ENCODE data around the gene CDH26. TPM values are rescaled to one million over a fixed set of nuclear protein-coding genes. Genes with fewer than 3 reads are reported as not detected.

CDH26 gene
- total RNA-seq, 2 experiments from 2014 or later, result 0.88 to 0.91 TPM

GRCh38 chr20:60006261-60006660 is 48.0 kb downstream of the CDH26 start:
- H3K4me1 Mint-ChIP-seq, result peaks cover 7% of the 10 kb centered on the region
- no peak for ATAC-seq
- no peak overlapping the region for H3K27ac Mint-ChIP-seq
- no peaks in the 10 kb centered on the region for H3K36me3 Mint-ChIP-seq (ENCODE audit: low read depth)
- no peak for DNase-seq
- CTCF ChIA-PET, result no interaction called here
- H3K4me3 Mint-ChIP-seq, result no peak overlapping the region
- no peaks in the 10 kb centered on the region for H3K27me3 Mint-ChIP-seq
- intact Hi-C loops (cut with DNase I, micrococcal nuclease), result no loop called here
- POLR2A ChIA-PET, result no interaction called here
- no peaks in the 10 kb centered on the region for H3K9me3 Mint-ChIP-seq (ENCODE audit: low read depth)

DNA sequence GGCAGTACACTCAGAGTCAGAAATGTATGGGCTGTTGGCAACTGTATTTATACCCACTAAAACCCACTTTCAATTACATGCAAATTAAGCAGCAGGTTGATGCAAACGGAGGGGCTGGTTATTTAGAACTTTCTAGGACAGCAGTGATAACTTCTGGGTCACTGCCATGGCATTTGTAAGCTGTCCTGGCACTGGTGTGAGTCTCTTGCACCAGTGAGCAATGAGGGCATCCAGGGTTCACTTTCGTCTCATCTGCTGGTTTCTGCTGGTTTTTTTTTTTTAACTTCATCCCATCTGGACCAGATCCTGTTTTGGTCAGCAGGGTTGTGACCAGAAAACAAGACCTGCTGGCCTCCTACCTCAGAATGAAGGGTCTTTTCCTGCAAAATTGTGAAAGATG is 49.2 kb downstream of the CDH26 start:
- POLR2A ChIA-PET, result no interaction called here
- intact Hi-C loops (cut with DNase I, micrococcal nuclease), result no loop called here
- Mint-ChIP-seq H3K4me1 (peaks cover 17% of the 10 kb centered on the region), H3K27me3 (no peaks in the 10 kb centered on the region), H3K4me3 (no peak overlapping the region), H3K9me3 (ENCODE audit: low read depth) (no peaks in the 10 kb centered on the region), H3K27ac (no peak overlapping the region), H3K36me3 (ENCODE audit: low read depth) (no peaks in the 10 kb centered on the region)
- ATAC-seq (no peak), DNase-seq (no peak)
- CTCF ChIA-PET, result no interaction called here

- Mint-ChIP-seq H3K36me3 (ENCODE audit: low read depth) (no peaks in the 10 kb centered on the region), H3K9me3 (ENCODE audit: low read depth) (no peaks in the 10 kb centered on the region), H3K4me1 (peaks cover 17% of the 10 kb centered on the region), H3K27ac (no peak overlapping the region), H3K4me3 (no peak overlapping the region), H3K27me3 (no peaks in the 10 kb centered on the region)
- ChIA-PET POLR2A (no interaction called here), CTCF (no interaction called here)
- ATAC-seq (peak; percentile 61), DNase-seq (peak; percentile 7)
- intact Hi-C loops (cut with DNase I, micrococcal nuclease), result no loop called here
Observed at GRCh38 chr20:60008130-60008808, 50.0 kb downstream of the CDH26 start.

DNA sequence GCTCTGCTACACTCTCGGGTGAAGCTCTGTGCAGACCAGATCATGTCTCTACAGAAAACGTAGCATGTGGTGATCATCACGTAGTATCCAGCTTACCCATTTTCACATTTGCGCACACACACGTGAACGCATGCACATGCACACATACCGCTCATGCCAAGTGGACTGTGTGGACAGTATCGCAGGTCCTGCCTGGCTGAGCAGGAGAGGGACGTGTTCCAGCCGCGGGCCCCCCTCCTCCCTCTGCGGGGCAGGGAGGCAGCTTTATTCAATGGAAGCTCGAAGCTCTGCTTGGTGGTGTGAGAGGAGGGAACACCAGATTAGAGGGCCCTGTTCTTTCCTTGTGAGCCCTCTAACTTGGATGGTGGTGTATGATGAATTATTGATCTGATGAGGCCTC is 51.1 kb downstream of the CDH26 start:
- ChIA-PET CTCF (interaction anchor here (0.6 to 1.0 kb wide), 2 partner anchors 75 to 115 kb away, joined by 3 read pairs; no protein-coding TSS in a partner anchor), POLR2A (no interaction called here)
- no peaks in the 10 kb centered on the region for H3K36me3 Mint-ChIP-seq (ENCODE audit: low read depth)
- H3K9me3 Mint-ChIP-seq (ENCODE audit: low read depth), result no peaks in the 10 kb centered on the region
- DNase-seq (no peak), ATAC-seq (no peak)
- H3K4me3 Mint-ChIP-seq, result no peak overlapping the region
- intact Hi-C loops (cut with DNase I, micrococcal nuclease), result no loop called here
- no peak overlapping the region for H3K27ac Mint-ChIP-seq
- H3K27me3 Mint-ChIP-seq, result no peaks in the 10 kb centered on the region
- H3K4me1 Mint-ChIP-seq, result peaks cover 17% of the 10 kb centered on the region

DNA sequence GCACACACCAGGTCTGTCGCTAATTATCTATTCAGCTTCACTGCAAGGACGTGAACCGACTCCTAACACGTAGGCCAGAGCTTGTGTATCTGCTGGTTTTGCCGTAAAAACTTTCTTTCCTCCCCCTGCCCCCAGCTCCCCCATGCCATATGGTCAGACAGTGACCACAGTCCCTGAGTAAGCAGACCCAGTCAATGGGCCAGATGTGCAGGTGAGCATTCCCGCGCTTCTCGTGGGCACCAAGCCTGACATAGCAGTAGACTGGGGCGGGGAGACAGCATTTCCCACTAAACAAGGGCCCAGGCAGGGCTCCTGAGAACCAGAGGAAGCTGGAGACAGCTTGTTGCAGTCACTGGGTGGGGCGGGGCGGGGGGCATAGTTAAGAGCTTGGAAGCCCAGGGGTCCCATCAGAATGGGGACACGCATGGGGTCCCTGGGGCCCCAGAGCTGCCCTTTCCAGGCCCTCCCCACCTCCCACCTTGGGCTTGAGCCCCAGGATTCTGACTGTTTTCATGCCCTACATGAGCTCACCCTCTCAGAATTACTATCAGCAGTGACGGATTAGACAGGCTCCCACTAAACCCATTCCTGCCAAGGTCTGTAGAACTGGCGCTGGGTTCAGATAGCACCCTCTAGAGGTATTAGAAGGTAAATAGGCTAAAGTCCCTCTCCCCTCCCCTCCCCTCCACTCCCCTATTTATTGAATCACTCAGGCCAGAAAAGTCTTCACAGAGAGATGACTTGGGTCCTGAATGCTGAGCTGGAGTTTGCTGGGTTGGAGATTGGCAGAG is 51.8 kb downstream of the CDH26 start:
- Mint-ChIP-seq H3K4me3 (no peak overlapping the region), H3K4me1 (peaks cover 17% of the 10 kb centered on the region), H3K9me3 (ENCODE audit: low read depth) (no peaks in the 10 kb centered on the region), H3K27ac (no peak overlapping the region), H3K27me3 (no peaks in the 10 kb centered on the region), H3K36me3 (ENCODE audit: low read depth) (no peaks in the 10 kb centered on the region)
- intact Hi-C loops (cut with DNase I, micrococcal nuclease), result no loop called here
- CTCF ChIA-PET, result interaction anchor here (0.6 to 1.0 kb wide), 2 partner anchors 76 to 115 kb away, joined by 3 read pairs; no protein-coding TSS in a partner anchor
- ATAC-seq (no peak), DNase-seq (no peak)
- POLR2A ChIA-PET, result no interaction called here

DNA sequence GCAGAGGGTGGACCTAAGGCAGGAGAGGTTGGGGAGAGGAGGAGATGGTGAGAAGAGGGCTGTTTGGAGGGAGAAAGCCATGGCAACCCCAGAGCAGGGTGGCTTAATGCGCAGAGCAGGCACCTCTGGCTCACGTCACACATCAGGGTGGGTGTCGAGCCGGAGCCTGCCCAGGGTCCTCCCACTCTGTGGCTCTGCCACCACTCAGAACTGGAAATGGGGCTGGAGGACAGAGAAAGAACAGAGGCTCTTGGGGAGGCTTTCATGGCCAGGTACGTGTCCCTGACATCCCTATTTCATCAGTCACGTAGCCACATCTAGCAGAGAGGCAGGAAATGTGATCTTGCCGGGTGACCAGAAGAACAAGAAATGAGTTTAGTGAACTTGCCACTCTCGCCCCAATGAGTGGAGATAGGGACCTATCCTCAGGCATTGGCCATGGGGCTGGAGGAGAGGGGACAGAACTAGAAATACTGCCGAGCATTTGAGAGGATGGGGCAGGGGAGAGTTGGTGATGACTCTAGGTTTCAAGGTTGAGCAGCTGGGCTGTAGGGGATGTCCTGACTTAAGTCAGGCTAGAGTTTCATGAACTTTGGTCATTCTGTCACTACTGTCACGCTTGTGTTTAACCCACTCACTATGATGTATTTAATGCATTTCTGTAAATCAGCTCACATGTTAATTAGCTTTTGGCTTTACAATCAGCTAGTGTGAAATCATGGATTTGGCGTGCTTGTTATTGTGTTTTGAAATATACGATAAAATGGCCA is 52.7 kb downstream of the CDH26 start:
- no peak for ATAC-seq
- ChIA-PET CTCF (no interaction called here), POLR2A (no interaction called here)
- H3K9me3 Mint-ChIP-seq (ENCODE audit: low read depth), result no peaks in the 10 kb centered on the region
- intact Hi-C loops (cut with DNase I, micrococcal nuclease), result no loop called here
- H3K4me1 Mint-ChIP-seq, result peaks cover 17% of the 10 kb centered on the region
- H3K36me3 Mint-ChIP-seq (ENCODE audit: low read depth), result no peaks in the 10 kb centered on the region
- no peaks in the 10 kb centered on the region for H3K27me3 Mint-ChIP-seq
- no peak for DNase-seq
- H3K27ac Mint-ChIP-seq, result no peak overlapping the region
- H3K4me3 Mint-ChIP-seq, result no peak overlapping the region

DNA sequence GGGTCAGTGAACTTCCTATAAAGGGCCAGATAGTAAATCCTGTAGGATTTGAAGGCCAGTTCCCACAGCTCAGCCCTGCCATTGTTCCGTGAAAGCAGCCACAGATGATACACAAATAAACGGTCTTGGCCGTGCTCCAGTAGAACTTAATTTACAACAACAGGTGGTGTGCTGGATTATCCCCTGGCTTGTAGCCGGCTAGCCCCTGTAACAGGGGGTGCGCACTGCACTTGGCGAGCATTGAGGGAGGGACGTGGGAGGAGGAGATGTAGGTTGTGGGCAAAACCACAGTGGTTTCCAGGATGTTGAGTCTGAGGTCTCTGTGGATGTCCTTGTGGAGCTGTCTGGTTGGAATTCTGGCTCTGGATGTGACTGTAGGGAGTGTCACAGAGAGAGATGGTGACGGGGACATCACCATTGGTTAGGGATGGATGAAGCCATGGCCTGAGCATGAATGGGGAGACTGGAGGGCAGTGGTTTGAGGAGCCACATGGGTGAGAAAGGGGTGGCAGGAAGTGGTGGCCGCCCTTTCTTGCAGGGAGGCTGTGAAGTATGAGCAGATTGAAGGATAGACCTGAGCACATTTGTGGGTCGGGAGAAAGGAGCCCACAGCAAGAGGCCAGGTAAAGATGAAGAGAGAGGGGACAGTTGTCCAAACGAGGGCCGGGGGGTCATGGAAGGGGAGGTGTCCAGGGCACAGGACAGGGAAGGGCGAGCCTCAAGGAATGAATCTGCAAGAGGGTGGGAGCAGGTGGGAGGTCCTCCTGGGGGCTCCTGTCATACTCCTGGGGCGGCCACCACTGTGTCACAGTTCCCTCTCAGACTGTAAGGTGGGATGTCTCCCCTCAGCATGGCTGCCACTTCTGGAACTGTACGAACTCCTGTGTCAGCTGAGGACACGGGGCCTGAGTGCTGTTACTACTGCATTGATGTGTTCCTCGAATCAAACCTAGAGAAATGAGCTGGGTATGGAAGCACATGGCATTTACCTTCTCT is 53.6 kb downstream of the CDH26 start:
- Mint-ChIP-seq H3K27ac (no peak overlapping the region), H3K36me3 (ENCODE audit: low read depth) (no peaks in the 10 kb centered on the region), H3K4me3 (no peak overlapping the region), H3K4me1 (peaks cover 17% of the 10 kb centered on the region), H3K27me3 (no peaks in the 10 kb centered on the region), H3K9me3 (ENCODE audit: low read depth) (no peaks in the 10 kb centered on the region)
- ChIA-PET POLR2A (interaction anchor here (0.7 kb wide), 1 partner anchor 354 kb away, joined by 3 read pairs; no protein-coding TSS in a partner anchor), CTCF (interaction anchor here (0.7 kb wide), 1 partner anchor 52 kb away, joined by 3 read pairs; no protein-coding TSS in a partner anchor)
- DNase-seq (no peak), ATAC-seq (no peak)
- intact Hi-C loops (cut with DNase I, micrococcal nuclease), result no loop called here

DNA sequence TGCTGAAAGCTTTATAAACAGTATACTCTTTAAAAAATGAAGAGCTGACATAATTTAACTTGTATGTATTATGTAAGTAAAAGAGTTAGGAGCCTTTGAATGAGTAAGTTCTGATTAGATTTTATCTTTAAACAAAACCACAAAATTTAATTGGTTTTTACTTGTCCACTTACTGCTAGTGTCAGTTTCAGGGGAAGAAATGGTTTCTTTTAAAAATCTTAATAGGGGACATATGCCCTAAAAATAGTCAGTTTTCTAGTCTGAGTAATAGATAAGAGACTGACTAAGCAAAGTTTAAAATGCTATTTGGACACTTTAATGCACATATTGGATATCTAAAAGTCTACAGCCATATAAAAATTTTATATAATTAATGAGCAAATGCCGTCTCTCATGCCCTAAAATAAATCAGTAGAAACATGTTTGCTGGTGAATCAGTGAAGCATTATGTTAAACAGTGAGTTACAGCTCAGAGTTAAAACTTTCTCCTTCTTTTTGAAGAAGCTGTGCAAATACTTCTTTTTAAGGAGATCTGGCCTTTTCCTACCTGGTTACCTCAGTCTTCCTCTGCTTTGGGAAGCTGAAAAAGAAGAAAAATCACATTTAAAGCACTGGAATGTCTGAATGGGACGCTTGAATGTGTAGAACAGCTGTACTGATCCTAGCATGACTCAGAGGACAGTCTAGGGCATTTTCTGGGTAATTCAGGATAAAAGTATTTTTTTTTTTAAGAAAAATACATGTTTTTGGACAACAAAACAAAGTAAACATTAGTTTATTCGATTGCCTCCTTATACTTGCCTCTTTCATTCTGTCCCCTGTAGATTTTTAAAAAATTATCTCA is 55.3 kb downstream of the CDH26 start:
- Mint-ChIP-seq H3K27me3 (no peaks in the 10 kb centered on the region), H3K36me3 (ENCODE audit: low read depth) (peaks cover 2% of the 10 kb centered on the region), H3K9me3 (ENCODE audit: low read depth) (peaks cover 2% of the 10 kb centered on the region), H3K4me1 (peaks cover 15% of the 10 kb centered on the region), H3K27ac (no peak overlapping the region), H3K4me3 (no peak overlapping the region)
- intact Hi-C loops (cut with DNase I, micrococcal nuclease), result no loop called here
- POLR2A ChIA-PET, result no interaction called here
- CTCF ChIA-PET, result interaction anchor here (0.9 kb wide), 1 partner anchor 10 kb away, joined by 3 read pairs; no protein-coding TSS in a partner anchor
- no peak for DNase-seq
- no peak for ATAC-seq

GRCh38 chr20:60016406-60016805 is 58.2 kb downstream of the CDH26 start:
- DNase-seq (no peak), ATAC-seq (no peak)
- Mint-ChIP-seq H3K27ac (no peak overlapping the region), H3K9me3 (ENCODE audit: low read depth) (peaks cover 6% of the 10 kb centered on the region), H3K4me3 (no peak overlapping the region), H3K36me3 (ENCODE audit: low read depth) (peaks cover 6% of the 10 kb centered on the region), H3K4me1 (peaks cover 8% of the 10 kb centered on the region), H3K27me3 (no peaks in the 10 kb centered on the region)
- intact Hi-C loops (cut with DNase I, micrococcal nuclease), result no loop called here
- POLR2A ChIA-PET, result no interaction called here
- CTCF ChIA-PET, result no interaction called here

DNA sequence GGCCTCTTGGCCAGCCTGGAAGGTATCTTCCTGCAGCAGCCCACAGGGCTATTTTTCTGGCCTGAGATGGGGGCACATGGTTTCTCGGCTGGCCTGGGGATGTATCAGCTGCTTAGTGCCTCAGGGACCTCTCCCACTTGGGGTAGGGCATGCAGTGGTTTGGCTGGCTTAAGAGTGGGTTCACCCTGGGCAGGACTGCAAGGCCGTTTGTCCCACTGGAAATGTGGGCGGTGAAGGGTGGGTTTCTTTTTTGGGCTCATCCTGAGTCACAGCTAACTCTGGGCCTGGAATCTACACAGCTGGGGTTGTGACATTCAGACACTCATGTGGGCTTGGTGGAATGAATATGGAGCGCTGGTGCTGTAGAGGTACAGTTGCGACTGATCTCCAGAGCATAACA is 62.0 kb downstream of the CDH26 start:
- ATAC-seq (no peak), DNase-seq (no peak)
- Mint-ChIP-seq H3K9me3 (ENCODE audit: low read depth) (peaks cover 6% of the 10 kb centered on the region), H3K4me1 (no peaks in the 10 kb centered on the region), H3K36me3 (ENCODE audit: low read depth) (peaks cover 6% of the 10 kb centered on the region), H3K27ac (no peak overlapping the region), H3K4me3 (no peak overlapping the region), H3K27me3 (no peaks in the 10 kb centered on the region)
- intact Hi-C loops (cut with DNase I, micrococcal nuclease), result no loop called here
- POLR2A ChIA-PET, result interaction anchor here (0.8 kb wide), 1 partner anchor 80 kb away, joined by 6 read pairs; the partner anchor contains the start of genes FAM217B and PPP1R3D
- CTCF ChIA-PET, result interaction anchor here (0.7 kb wide), 1 partner anchor 37 kb away, joined by 3 read pairs; no protein-coding TSS in a partner anchor
